C4-2B (cell line): ENCODE results near the gene PLA2G4E.

Experiments used
- CTCF ChIP-seq: fragments of 450-650 bp; conservative IDR thresholded peaks from 2 replicates; pipeline ENCODE4 v1.5.1; 2017; ENCODE audit warnings: mild to moderate bottlenecking
- ZFX ChIP-seq: fragments of 450-650 bp; IDR thresholded peaks from 2 replicates; pipeline ENCODE4 v1.6.1; 2017

DNA sequence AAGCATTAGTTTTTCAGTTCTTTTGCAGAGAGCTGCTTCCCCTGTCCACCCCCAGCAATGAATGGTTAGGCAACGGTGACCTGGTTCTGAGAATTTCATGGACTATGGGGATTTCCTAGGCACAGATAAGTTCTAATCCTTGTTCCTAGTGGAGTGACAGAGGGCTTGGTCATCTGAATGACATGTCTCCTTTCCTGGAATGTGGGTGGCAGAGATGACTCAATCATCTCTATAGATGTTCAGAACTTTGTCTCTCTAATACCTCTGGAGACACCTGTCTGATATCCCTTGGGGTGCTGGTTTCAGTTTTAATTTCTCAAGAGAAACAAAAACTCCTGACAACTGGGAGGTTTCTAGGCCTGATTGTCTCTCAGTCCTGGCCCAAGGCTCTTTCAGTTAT is 10.4 kb downstream of the PLA2G4E start:
- TF ChIP-seq CTCF (no peak), ZFX (no peak)
